Hematopoietic multipotent progenitor cell treated with erythropoietin and hydrocortisone succinate and interleukin-3 and kit ligand, for 4 days (in vitro differentiated cells): ENCODE results near the gene WSB1.

Experiments used
- DNase-seq: peaks from one replicate; pipeline ENCODE4 v3.0.0-alpha.2; 2015

The WSB1 gene

DNA sequence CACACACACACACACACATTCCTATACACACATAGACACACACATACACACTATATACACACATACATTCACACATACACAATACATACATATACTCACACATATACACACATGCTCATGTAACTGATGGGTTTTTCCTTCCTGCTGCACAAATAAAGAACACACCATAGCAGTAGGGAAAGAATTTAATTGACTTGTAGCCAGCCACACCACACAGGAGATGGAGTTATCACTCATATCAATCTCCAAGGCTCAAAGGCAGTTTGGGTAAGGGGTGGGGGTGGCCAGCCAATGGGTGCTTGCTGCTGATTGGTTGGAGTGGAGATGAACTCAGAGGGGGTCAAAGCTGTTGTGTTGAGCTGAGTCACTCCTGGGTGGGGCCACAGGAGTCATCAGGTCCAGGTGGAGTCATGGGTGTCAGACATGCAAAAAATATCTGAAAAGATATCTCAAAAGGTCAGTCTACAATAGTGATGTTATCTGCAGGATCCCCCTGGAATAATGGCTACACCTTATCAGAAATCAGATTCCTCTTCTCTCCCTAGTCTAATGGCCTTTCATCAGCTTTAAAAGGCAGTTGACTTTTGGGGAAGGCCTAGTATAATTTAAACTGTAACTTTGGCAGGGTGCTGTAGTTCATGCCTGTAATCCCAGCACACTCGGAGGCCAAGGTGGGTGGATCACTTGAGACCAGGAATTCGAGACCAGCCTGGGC lies 46.1 kb downstream of the WSB1 start:
- DNase-seq, result no peak

- DNase-seq, result no peak
Observed at GRCh38 chr17:27340575-27340974, 46.7 kb downstream of the WSB1 start.

- DNase-seq, result no peak
Observed at GRCh38 chr17:27341041-27341471, 47.1 kb downstream of the WSB1 start.

DNA sequence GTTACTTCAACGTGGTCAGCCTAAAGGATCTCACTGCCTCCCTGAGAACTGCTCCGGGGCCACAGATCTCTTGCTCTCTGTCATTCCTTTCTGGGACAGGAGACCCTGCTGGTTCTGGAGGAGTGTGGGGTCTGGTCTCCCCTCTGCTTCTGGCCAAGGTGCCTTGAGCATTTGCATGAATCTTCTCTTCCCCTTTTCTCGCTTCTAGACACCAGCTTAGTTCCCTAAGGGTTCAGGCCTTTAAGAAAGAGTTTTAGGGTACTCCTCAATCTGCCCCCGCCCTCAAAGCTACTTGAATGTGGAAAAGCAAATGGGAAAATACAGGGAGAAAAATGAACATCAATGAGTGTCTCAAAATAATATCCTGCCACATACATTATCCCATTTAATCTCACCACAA lies 48.1 kb downstream of the WSB1 start:
- DNase-seq, result no peak

GRCh38 chr17:27343294-27343693 lies 49.4 kb downstream of the WSB1 start:
- DNase-seq, result no peak

DNA sequence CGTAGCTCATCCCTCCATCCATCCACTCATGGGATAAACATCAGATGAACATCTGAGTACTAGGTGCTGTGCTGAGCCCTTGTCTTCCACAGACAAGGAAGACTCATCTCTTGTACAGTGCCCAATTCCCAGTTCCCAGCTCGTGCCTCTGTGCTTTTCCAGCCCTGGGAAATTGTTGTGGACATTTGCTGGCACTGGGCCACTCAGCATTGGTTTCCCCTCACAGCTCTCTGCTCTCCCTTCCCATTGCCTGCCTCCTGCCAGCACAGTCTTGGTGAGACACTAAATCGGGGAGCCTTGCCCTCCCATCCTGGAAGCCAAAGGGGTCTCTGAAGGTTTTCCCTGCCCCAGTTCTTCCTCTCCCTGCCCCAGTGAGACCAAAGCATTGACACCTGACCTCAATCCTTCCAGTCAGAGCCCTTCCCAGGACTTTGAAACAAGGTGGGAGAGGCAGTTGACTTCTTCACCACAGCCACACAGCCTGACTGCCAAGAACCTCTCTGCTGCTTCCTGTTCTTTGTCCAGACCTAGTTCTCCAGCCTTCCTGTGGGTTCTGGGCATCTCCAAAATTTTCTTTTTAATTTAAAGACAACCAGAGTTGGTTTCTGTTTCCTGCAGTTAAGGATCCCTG lies 50.2 kb downstream of the WSB1 start:
- peak; percentile 78 for DNase-seq

- no peak for DNase-seq
Observed at GRCh38 chr17:27345141-27345904, 51.4 kb downstream of the WSB1 start.

- DNase-seq, result no peak
Observed at GRCh38 chr17:27346228-27346899, 52.5 kb downstream of the WSB1 start.

DNA sequence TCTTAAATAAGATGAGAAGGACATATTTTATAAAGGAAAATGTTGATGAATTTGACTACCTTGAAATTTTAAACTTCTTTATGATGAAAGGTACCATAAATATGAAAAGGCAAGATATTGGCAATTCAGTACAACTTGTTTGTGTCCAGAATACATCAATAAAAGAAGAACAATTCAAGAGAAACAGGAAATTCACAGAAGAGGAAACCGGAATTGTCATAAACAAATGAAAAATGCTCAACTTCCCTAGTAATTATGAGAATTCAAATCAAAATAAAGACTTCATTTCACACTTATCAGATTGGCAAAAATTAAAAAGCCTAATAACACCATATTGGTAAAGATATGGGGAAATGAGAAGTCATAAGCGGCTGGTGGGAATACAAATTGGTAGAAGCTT lies 54.3 kb downstream of the WSB1 start:
- no peak for DNase-seq

- no peak for DNase-seq
Observed at GRCh38 chr17:27349540-27350021, 55.7 kb downstream of the WSB1 start.

- DNase-seq, result no peak
Observed at GRCh38 chr17:27351759-27352158, 57.8 kb downstream of the WSB1 start.

DNA sequence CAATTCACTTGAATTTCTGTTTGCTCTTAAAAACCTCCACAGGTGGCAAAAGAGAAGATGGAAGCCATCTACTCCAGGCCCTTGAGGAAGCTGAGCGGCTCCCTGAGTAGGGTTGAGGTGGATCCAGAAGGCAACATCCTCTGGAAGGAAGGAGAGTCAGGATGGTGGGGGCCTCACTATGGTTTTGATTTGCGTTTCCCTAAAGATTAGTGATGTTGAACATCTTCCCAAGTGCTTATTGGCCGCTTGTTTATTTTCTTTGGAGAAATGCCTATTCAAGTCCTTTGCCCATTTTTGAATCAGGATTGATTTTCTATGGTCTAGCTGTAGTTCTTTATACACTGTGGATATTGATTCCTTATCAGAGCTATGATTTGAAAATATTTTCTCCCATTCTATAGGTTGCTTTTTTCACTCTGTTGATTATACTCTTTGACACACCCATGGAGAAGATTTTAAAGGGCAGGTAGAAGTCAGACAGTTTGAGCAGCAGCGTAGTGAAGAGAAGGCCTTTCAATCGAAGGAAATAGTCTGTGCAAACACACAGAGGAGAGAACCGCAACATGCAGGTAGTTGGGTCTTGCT lies 58.6 kb downstream of the WSB1 start:
- DNase-seq, result no peak

DNA sequence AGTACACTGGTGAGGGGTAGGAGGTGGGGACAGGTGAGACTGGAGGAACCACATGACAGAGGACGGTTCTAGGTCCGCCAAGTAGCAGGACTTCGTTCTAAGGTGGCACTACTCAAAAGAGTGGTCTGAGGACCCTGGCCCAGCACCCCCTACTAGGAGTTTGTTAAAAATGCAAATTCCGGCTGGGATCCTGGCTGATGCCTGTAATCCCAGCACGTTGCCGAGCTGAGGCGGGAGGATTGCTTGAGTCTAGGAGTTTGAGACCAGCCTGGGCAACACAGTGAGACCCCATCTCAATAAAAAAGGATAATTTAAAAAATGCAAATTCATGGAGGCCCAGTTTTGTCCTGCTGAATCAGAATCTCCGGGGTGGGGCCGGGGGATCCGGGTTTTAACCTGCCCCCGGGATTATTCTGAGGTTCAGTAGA lies 59.1 kb downstream of the WSB1 start:
- no peak for DNase-seq

GRCh38 chr17:27353461-27354050 lies 59.6 kb downstream of the WSB1 start:
- peak; percentile 95 for DNase-seq

DNA sequence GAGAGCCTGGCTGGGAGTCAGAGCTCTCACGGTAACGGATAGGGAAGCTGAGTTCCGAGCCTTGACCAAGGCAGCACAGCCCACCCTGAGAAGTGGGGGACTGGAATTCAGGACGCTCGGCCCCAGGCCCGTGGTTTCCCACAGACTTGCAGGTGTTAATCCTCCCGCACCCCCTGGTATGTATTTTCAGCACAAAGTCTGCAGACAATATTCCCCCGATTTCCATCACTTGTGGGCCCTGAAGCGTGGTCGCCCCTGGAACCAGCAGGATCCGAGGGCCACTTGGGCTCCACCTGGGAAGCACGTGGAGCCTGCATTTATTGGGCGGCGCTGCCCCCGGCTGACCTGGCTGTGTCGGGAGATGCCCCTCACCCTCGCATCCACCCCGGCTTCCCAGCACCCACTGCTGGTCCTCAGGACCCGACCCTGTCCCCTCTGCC lies 60.2 kb downstream of the WSB1 start:
- DNase-seq, result no peak

DNA sequence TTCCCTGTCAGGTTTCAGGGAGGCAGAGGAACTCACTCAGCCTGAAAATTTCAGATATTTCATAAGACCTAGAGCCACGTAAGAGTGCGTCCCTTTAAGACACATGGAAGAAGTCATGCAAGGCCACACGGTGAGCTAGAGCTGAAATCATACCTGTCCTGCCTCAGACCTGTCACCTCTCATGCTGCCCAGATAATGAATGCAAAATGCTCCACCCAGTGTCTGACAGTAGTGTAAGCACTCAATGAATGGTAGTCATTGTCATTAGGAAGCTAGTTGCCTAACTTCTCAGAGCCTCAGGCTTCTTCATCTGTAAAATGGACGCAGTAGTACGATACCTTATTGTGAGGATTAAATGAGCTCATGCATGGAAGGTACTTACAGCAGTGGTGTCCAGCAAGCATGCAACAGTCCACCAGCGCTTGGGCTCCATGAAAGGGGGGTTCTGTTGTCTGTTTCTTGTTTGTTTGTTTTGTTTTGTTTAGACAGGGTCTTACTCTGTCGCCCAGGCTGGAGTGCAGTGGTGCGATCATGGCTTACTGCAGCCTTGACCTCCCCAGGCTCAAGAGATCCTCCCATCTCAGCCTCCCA lies 60.7 kb downstream of the WSB1 start:
- peak; percentile 60 for DNase-seq

DNA sequence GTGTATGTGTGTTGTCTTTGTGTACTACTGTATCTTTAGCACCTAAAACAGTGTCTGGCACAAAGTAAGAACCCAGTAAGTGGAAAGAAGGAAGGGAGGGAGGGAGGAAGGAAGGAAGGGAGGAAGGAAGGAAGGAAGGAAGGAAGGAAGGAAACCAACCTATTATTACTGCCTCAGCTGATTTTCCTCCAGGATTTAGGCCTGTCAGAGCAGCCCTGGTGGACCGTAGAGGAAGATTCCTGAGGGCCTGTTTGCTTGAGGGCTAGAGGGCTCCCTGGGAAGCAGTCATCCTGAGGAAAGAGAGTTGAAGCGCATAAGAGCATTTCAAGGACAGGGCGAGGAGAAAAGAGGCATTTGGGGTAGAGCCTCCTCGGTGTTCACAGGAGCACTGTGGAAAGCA lies 61.5 kb downstream of the WSB1 start:
- DNase-seq, result no peak

- DNase-seq, result peak; percentile 44
Observed at GRCh38 chr17:27356091-27356705, 62.3 kb downstream of the WSB1 start.

DNA sequence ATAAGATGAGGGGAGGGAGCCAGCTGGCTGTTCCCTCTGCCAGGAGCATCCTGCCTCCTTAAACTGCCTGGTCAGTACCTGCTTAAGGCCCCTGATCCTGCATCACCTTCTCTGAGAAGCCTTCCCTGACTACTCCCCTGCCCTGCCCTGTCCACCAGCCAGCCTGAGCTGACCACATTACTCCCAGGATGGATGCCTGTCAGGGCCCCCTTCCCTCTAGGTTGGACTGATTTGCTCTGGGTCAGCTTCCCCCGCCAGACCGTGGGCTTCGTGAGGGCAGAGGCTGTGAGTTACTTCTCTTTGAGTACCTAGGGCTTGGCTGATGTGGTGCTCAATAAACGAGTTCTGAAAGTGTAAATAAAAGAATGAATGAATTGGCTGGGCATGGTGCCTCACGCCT lies 63.3 kb downstream of the WSB1 start:
- DNase-seq, result no peak

DNA sequence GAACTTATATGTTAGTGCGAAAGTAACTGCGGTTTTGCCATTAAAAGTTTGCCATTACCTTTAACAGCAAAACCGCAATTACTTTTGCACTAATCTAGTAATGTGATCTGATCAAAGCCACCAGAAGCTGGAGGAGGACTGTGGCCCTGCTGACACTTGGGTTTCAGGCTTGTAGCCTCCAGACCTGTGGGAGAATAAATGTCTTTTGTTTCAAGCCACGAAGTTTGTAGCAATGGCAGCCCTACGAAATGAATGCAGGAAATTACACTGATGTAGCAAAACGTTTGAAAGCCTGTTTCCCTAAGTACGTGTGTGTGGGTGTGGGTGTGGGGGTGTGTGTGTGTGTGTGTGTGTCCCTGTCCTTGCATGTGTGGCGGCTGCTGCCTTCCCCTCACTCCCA lies 66.6 kb downstream of the WSB1 start:
- DNase-seq, result no peak

- DNase-seq, result no peak
Observed at GRCh38 chr17:27361695-27362094, 67.8 kb downstream of the WSB1 start.

GRCh38 chr17:27362503-27362902 lies 68.6 kb downstream of the WSB1 start:
- DNase-seq, result no peak
